ENCODE results near the gene PIGC. TPM values are rescaled to one million over a fixed set of nuclear protein-coding genes. Genes with fewer than 3 reads are reported as not detected.

The PIGC gene
- total RNA-seq, 1 experiment from 2014 or later: 17.5 TPM

DNA sequence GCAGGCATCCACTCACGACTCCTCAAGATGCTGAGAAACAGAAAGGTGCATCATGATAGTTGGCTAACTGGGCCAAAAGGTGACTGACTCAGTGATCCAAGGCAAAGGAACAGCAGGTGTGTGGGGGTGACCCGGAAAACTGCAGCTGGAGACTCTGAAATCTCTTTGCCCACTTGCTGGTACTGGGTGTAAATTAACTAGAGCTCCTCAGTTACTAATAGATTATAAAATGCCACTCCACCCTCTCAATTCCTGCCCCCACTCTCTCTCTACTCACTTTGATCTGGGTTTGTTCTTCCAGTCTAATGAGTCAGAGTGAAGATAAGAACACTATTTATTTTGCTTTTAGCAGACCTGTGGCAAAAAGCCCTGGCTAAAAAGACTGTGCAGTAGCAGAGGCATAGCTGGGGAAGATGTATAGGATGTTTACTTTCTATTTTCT lies 7.2 kb upstream of the PIGC start:
- Histone ChIP-seq H2BK5ac (ENCODE audit: insufficient read length, low read length) (no peak overlapping the region), H3K18ac (ENCODE audit: insufficient read length, low read depth, low read length) (no peak overlapping the region), H2BK120ac (ENCODE audit: low read depth, low read length, poor library complexity, severe bottlenecking) (no peak overlapping the region), H3K79me1 (ENCODE audit: insufficient read depth, low read depth, low read length, poor library complexity, severe bottlenecking) (no peaks in the 10 kb centered on the region), H3K4me2 (ENCODE audit: insufficient read depth, insufficient read length, low read length) (no peak overlapping the region), H2AFZ (ENCODE audit: low read length) (no peak overlapping the region), H2AK5ac (ENCODE audit: insufficient read length, low read length) (no peak overlapping the region), H3K14ac (ENCODE audit: insufficient read depth, low read length) (no peak overlapping the region), H3K4ac (ENCODE audit: low read depth, low read length) (no peak overlapping the region), H3K23me2 (ENCODE audit: insufficient read length, low read depth, low read length, poor library complexity, severe bottlenecking) (no peaks in the 10 kb centered on the region), H3K27ac (ENCODE audit: insufficient read length, low read depth, low read length) (no peak overlapping the region), H3K56ac (ENCODE audit: insufficient read length, low read depth, low read length) (no peak overlapping the region), H3K79me2 (ENCODE audit: insufficient read depth, low read length) (no peaks in the 10 kb centered on the region), H4K20me1 (ENCODE audit: control insufficient read depth, insufficient read depth, insufficient read length) (no peaks in the 10 kb centered on the region), H3K9ac (ENCODE audit: extremely low read depth, insufficient read length, low read length) (no peak overlapping the region), H4K91ac (ENCODE audit: insufficient read length, low read depth, low read length) (no peak overlapping the region), H3T11ph (ENCODE audit: low read length) (no peak overlapping the region), H4K8ac (replicated peaks; ENCODE audit: insufficient read length, low read depth, low read length) (no peak overlapping the region), H2BK20ac (ENCODE audit: low read depth, low read length, poor library complexity, severe bottlenecking) (no peak overlapping the region), H4K5ac (ENCODE audit: insufficient read length, low read depth, low read length) (no peak overlapping the region), H3K9me3 (ENCODE audit: control insufficient read depth, low read depth, low read length) (no peaks in the 10 kb centered on the region), H3K27me3 (ENCODE audit: insufficient read depth, low read length) (no peaks in the 10 kb centered on the region), H3K4me1 (ENCODE audit: insufficient read depth, low read length) (no peaks in the 10 kb centered on the region), H3K23ac (ENCODE audit: insufficient read length, low read depth, low read length) (no peak overlapping the region), H2BK12ac (ENCODE audit: insufficient read length, low read depth, low read length) (no peak overlapping the region), H2BK15ac (ENCODE audit: low read depth, low read length) (no peak overlapping the region)
- Mint-ChIP-seq H3K27me3 (ENCODE audit: low read depth) (no peaks in the 10 kb centered on the region), H3K4me3 (no peak overlapping the region), H3K27ac (no peak overlapping the region), H3K4me1 (peaks cover 0 to 2% of the 10 kb centered on the region in 2 experiments; a peak in 2 of 4 replicates), H3K9me3 (no peaks in the 10 kb centered on the region), H3K36me3 (ENCODE audit: insufficient read depth in 1 of 3, low read depth in 3 of 3) (no peaks in the 10 kb centered on the region)
- WGBS (ENCODE audit: extremely low coverage, insufficient read length, low lambda C conversion rate): no CpG with 5 or more reads among the region's 2 CpGs
- TF ChIP-seq, protein P1, sequence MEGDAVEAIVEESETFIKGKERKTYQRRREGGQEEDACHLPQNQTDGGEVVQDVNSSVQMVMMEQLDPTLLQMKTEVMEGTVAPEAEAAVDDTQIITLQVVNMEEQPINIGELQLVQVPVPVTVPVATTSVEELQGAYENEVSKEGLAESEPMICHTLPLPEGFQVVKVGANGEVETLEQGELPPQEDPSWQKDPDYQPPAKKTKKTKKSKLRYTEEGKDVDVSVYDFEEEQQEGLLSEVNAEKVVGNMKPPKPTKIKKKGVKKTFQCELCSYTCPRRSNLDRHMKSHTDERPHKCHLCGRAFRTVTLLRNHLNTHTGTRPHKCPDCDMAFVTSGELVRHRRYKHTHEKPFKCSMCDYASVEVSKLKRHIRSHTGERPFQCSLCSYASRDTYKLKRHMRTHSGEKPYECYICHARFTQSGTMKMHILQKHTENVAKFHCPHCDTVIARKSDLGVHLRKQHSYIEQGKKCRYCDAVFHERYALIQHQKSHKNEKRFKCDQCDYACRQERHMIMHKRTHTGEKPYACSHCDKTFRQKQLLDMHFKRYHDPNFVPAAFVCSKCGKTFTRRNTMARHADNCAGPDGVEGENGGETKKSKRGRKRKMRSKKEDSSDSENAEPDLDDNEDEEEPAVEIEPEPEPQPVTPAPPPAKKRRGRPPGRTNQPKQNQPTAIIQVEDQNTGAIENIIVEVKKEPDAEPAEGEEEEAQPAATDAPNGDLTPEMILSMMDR (conservative IDR thresholded peaks at IDR 0.05): no peak
- no peak for DNase-seq

Data from H9 (cell line).